B cell (primary cell): ENCODE results near the gene TMEM250.

Experiments
- EZH2 ChIP-seq: IDR thresholded peaks from 2 replicates; pipeline ENCODE4 v1.6.1; 2012; ENCODE audit warnings: borderline replicate concordance, low read depth, mild to moderate bottlenecking, moderate library complexity, low read length; ENCODE audit not compliant: insufficient read depth, poor library complexity, severe bottlenecking
- TF ChIP-seq, protein P1 (sequence below): fragments of 200-600 bp; IDR thresholded peaks from one replicate; pipeline ENCODE4 v1.8.0; 2022; ENCODE audit warnings: antibody characterized with exemption, mild to moderate bottlenecking

DNA sequence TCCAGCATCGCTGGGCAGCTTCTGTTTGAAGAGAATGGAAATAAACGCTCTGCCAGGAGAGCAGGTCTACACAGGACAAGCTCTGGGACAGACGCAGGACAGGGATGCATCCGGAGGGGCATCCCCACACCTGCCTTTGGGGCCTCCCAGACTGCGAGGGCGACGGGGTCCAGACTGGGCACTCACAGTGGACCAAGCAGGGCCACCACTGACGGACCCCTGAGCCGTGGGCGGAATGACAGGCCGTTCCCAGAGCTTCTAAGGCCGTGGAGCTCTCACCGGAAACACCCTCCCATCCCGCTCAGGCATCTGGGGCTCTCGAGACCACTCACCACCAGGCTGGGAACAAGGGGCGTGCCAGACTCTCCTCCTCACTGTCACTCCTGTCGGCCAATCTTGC is 10.5 kb upstream of the TMEM250 start:
- TF ChIP-seq, protein P1, sequence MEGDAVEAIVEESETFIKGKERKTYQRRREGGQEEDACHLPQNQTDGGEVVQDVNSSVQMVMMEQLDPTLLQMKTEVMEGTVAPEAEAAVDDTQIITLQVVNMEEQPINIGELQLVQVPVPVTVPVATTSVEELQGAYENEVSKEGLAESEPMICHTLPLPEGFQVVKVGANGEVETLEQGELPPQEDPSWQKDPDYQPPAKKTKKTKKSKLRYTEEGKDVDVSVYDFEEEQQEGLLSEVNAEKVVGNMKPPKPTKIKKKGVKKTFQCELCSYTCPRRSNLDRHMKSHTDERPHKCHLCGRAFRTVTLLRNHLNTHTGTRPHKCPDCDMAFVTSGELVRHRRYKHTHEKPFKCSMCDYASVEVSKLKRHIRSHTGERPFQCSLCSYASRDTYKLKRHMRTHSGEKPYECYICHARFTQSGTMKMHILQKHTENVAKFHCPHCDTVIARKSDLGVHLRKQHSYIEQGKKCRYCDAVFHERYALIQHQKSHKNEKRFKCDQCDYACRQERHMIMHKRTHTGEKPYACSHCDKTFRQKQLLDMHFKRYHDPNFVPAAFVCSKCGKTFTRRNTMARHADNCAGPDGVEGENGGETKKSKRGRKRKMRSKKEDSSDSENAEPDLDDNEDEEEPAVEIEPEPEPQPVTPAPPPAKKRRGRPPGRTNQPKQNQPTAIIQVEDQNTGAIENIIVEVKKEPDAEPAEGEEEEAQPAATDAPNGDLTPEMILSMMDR = no peak
- no peak for TF ChIP-seq EZH2
